Measurements from ENCODE around the gene ZNHIT1.
"Not testable (repeated sequence)": the region's sequence is repeated elsewhere in the genome, so short reads cannot be mapped to it uniquely, and the experiment has no call there.

Gene ZNHIT1

GRCh38 chr7:101255796-101256195 lies 37.8 kb downstream of the ZNHIT1 start:
- H3K27ac ChIP-seq (replicated peaks): no peak overlapping the region
- no peak overlapping the region for H3K4me3 ChIP-seq (replicated peaks; ENCODE audit: insufficient read depth, low read length)
- no peaks in the 10 kb centered on the region for H3K27me3 ChIP-seq (ENCODE audit: insufficient read depth, poor library complexity, severe bottlenecking)
- TF ChIP-seq CTCF (IDR thresholded peaks at IDR 0.05; ENCODE audit: insufficient read depth, low read length) (no peak), POLR2AphosphoS5 (IDR thresholded peaks at IDR 0.05; ENCODE audit: low read depth) (no peak), GABPA (IDR thresholded peaks at IDR 0.05; ENCODE audit: low read depth) (no peak), REST (IDR thresholded peaks at IDR 0.05; ENCODE audit: insufficient replicate concordance, low read depth) (no peak), SPI1 (IDR thresholded peaks at IDR 0.05; ENCODE audit: borderline replicate concordance, low read depth) (no peak)
- no peak for DNase-seq (ENCODE audit: low read depth in 1 of 2, low spot score in 1 of 2)

- H3K27me3 ChIP-seq (ENCODE audit: insufficient read depth, poor library complexity, severe bottlenecking): no peaks in the 10 kb centered on the region
- TF ChIP-seq GABPA (IDR thresholded peaks at IDR 0.05; ENCODE audit: low read depth) (no peak), CTCF (IDR thresholded peaks at IDR 0.05; ENCODE audit: insufficient read depth, low read length) (no peak), SPI1 (IDR thresholded peaks at IDR 0.05; ENCODE audit: borderline replicate concordance, low read depth) (no peak), POLR2AphosphoS5 (IDR thresholded peaks at IDR 0.05; ENCODE audit: low read depth) (no peak), REST (IDR thresholded peaks at IDR 0.05; ENCODE audit: insufficient replicate concordance, low read depth) (no peak)
- no peak overlapping the region for H3K27ac ChIP-seq (replicated peaks)
- no peak for DNase-seq (ENCODE audit: low read depth in 1 of 2, low spot score in 1 of 2)
- no peak overlapping the region for H3K4me3 ChIP-seq (replicated peaks; ENCODE audit: insufficient read depth, low read length)
These were observed 40.3 kb downstream of the ZNHIT1 start for GRCh38 chr7:101258243-101258731.

GRCh38 chr7:101264102-101264706 lies 46.2 kb downstream of the ZNHIT1 start:
- H3K27ac ChIP-seq (replicated peaks); H3K27me3 ChIP-seq (ENCODE audit: insufficient read depth, poor library complexity, severe bottlenecking); H3K4me3 ChIP-seq (replicated peaks; ENCODE audit: insufficient read depth, low read length): not testable (repeated sequence)
- DNase-seq (ENCODE audit: low read depth in 1 of 2, low spot score in 1 of 2): peak in 1 of 2 experiments; percentile 37

- no peak for DNase-seq (ENCODE audit: low read depth in 1 of 2, low spot score in 1 of 2)
- Histone ChIP-seq H3K27ac (replicated peaks) (no peak overlapping the region), H3K4me3 (replicated peaks; ENCODE audit: insufficient read depth, low read length) (no peak overlapping the region), H3K27me3 (ENCODE audit: insufficient read depth, poor library complexity, severe bottlenecking) (no peaks in the 10 kb centered on the region)
- no peak for TF ChIP-seq SPI1 (IDR thresholded peaks at IDR 0.05; ENCODE audit: borderline replicate concordance, low read depth)
- TF ChIP-seq POLR2AphosphoS5 (IDR thresholded peaks at IDR 0.05; ENCODE audit: low read depth): no peak
These were observed 47.9 kb downstream of the ZNHIT1 start for GRCh38 chr7:101265622-101266516.
